Fibroblast of skin of right biceps (primary cell): ENCODE measurements around the gene RPS6KA2.
A peak's percentile ranks its signal among the peaks of the same experiment; 100 is the strongest.
"Not testable (repeated sequence)": the region's sequence is repeated elsewhere in the genome, so short reads cannot be mapped to it uniquely, and the experiment has no call there.

Experiments used
- DNase-seq: peaks from one replicate; pipeline ENCODE4 v3.0.0-alpha.2; 2013

The RPS6KA2 gene

DNA sequence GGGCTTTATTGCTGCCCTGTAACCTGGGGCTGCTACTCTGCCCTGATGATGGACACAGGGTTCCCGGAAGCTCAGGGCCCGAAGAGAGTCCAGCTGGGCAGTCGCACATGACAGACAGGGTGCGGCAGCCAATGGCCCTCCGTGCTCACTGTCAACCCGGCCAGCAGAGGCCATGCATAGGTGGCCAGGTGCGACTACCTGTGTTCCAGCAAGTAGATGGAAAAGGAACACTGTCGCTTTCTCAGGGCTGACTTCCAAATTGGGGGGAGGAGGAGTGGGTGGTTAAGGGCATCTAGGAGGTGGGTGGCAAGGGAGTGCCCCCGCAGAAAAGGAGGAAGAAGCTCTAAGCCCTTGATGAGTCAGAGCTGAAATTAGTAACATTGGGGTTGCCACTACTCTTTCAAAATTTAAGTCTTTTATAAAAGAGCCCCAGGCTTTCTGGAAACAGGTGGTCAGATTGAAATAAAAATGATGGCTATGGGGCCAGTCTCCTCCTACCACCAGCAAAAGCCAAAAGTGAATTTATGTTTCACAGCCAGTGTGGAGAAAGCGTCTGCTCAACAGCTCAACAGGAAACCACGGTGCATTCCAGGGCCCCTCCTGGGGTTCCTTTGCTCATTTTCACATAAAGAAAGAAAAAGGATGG lies 38.2 kb downstream of the RPS6KA2 start:
- peak; percentile 82 for DNase-seq

DNA sequence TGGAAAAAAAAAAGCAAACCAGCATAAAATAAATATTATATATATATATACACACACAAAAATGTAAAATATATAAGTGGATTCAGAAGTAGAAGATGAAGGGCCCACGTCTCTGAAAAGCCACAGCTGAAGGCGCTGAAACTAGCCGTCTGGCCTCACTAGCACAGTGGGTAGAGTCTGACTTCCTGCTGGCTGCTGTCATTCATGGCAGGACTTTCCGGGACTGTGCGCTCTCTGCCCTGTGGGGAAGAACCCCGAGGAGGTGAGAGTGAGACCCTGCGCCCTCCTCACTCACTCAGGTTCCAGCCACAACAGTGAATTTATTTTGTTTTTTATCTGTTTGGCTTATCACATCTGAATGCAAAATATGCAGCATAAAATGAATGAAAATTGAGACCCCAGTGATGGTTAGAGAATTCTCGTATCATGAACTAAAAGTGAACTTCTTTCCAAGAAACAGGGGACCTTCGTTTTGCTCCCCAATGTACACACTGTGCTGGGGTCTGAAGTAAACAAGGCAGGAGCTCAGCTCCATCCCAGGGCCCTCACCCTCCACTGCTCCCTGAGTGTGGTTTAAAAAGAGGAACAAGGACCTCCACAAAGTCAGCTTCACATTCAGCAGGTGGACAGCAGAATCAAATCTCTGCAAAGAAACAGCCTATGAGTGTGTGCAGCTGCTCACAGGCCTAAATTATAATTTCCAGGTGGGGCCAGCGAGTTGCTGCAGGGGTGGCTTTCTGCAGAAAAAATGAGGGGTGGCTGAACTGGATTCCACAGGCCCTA lies 39.2 kb downstream of the RPS6KA2 start:
- DNase-seq = no peak

DNA sequence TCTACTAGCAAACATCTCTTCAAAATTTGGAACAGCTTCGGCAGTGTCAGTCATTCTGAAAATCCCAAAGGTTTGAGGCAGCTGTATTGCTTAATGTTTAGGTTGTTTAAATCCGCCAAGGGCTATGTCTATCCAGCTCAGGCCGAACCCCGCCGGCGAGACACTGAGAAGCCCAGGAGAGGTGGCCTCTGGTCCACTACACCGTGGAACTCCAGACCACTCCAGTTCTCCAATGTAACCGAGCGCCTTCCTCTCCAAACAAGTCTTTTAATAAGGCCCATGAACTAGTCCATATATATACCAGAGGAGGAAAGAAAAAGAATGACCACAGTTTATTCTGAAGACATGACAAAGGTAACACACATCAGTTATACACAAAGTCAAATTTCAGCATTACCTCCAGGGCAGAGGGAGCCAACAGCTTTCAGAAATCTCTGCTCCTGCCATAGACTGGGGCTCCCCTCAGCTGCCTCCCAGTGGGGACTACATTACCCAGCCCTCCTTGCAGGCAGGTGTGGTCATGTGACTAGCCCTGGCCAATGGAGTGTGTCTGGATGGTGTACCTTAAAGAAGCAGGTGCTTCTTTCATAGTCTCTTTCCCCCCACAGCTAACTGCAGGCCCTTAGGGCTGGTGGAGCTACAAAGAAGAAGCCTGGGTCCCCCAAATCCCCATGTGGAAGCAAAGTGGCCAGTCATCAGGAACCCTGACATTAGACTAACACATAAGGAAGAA lies 40.5 kb downstream of the RPS6KA2 start, which contains the start of gene RAMACL:
TSS of gene RAMACL (minus strand) at position 255 of the 733 bp plus-strand sequence. CDS start at position 54, 201 bp downstream.
- DNase-seq = no peak

DNA sequence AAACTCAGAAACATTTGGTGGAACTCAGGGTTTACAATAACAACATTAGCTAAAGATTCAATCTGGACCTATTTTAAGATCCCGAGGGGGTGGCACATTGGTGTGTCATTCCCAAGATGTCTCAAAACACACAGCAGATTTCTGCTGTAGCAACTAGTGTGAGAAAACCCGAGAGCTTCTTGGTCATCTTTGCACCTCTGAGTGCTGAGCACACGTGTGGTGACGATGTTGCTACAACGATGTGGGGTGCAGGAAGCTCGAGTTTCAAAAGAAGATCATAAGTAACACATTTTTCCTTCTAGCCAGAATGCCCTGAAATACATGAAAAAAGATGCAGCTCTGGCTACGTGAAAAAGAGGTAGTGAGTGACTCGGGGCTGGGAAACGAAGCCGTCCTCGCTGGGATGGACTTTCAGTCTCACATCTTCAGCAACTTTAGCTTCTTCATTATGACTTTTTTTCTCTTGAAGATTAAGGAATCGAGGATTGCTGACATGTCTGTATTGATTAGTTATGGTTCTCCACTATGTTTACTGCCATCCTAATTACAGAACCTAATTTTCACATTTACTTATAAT lies 42.1 kb downstream of the RPS6KA2 start:
- peak; percentile 80 for DNase-seq

DNA sequence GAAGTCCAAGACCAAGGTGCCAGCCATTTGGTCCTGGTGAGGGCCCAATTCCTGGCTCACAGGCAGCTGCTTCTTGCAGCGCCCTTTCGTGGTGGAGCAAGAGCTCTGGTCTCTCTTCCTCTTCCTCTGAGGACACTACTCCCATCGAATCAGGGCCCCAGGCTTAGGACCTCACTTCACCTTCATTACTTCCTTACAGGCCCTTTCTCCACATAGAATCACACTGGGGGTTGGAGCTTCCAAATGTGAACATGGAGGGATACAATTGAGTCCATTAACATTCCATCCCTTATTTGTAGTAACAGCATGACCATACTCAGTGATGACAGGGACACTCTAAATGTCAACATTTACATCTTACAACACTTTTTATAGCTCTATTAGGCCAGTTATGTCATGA lies 42.9 kb downstream of the RPS6KA2 start:
- DNase-seq = peak; percentile 64

DNA sequence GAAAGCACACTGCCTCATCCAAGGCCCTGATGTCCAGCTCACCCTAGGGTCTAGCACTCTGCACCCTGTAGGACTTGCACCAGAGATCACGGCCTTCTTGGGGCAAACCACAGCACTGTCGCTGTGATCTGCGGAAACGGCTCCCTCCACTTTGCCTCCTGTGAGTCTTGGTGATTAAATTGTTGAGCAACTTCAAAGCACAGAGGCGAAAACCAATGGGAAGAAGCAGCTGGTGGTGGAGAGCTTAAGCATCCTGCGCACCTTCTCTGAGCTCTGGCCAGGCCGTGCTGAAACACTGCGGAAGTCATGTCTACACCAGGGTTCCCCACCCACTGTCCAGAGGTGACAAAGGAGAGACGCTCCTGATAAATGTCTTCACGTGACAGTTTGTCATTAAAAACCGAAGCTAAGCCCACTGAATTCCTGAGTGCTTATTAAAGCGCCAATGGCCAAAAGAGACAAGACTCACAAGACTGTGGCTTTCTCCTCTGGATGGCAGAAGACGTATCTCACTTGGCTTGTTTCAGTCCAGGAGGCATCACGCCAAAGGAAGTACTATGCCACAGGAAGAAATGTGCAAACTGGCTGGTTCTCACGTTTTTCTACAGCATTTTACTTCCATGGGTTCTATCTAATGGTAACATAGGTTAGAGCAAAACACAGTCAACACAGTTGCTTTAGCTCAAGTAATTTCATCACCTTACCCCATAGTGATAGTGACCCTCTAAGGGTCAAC lies 43.7 kb downstream of the RPS6KA2 start:
- no peak for DNase-seq

DNA sequence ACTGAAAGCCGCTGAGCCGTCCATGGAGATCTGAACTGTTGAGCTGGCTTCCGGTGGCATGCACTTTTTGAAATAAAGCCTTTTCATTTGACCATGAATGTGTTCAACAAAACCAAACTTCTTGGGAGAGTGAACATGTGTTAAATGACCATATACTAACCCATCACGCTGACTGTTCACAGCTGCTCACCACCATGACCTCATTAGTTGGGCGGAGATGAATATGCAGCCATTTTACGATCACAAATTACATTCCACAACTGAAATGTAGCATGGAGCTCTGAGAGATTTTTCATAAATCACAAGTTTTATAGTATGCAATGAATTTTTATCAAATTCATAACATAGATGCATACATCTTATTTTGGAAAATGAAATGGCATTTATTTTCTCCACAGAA lies 44.8 kb downstream of the RPS6KA2 start:
- DNase-seq = peak; percentile 67

DNA sequence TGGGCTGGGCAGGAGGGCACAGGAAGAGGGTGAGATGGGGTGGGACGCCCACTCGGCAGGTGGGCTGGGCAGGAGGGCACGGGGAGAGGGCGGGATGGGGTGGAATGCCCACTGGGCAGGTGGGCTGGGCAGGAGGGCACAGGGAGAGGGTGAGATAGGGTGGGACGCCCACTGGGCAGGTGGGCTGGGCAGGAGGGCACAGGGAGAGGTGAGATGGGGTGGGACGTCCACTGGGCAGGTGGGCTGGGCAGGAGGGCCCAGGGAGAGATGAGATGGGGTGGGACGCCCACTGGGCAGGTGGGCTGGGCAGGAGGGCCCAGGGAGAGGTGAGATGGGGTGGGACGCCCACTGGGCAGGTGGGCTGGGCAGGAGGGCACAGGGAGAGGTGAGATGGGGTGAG lies 45.2 kb downstream of the RPS6KA2 start:
- not testable (repeated sequence) for DNase-seq

DNA sequence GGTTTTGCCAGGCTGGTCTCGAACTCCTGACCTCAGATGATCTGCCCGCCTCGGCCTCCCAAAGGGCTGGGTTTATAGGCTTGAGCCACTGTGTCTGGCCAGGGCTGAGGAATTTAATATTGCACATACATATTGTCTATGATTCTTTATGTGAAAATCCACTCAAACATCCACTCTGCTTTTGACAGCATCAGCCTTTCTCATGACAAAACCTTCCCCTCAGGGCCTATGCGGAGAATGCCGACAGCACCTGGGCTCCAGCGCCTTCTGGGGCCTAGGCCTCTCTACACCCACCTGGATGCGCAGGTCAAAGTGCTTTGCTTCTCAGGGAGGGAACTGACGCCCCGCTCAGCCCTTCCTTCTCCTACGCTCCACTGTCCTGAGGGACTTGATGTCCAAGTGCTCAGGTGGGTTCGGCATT lies 46.0 kb downstream of the RPS6KA2 start:
- DNase-seq = no peak

DNA sequence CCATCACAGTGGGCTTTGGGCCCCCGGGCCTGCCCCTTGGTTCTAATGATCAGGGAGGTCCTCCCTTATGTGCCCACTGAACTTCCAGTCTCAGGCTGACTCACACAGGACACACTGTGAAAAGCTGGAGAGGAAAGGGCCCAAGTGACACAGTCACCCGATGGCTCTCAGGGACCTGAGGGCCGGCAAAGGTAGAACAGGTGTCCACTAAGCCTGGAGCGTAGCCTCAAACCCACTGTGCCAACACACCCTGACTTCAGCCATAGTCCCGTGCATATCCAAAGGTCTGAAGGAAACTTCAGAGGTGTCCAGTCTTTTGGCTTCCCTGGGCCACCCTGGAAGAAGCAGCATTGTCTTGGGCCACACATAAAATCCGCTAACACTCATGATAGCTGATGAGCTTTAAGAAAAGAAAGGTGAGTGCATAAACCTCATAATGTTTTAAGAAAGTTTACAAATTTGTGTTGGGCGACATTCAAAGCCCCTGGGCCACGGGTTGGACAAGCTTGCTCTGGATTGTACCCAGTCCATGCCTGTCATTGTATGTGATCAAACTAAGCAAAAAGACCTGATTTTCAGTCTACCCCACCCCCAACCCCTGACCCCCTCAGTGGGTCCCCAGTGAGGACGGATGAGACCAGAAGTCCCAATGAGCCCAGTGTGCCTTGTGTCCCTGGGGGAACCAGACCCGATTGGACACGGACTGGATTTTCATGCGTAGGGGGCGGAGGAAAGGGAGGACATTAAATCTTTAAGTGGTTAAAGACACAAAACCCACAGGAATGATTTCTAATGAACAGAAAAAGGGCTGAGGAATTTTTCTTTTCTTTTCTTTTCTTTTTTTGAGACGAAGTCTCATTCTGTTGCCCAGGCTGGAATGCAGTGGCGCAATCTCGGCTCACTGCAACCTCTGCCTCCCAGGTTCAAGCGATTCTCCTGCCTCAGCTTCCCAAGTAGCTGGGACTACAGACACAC lies 46.7 kb downstream of the RPS6KA2 start:
- peak; percentile 67 for DNase-seq

DNA sequence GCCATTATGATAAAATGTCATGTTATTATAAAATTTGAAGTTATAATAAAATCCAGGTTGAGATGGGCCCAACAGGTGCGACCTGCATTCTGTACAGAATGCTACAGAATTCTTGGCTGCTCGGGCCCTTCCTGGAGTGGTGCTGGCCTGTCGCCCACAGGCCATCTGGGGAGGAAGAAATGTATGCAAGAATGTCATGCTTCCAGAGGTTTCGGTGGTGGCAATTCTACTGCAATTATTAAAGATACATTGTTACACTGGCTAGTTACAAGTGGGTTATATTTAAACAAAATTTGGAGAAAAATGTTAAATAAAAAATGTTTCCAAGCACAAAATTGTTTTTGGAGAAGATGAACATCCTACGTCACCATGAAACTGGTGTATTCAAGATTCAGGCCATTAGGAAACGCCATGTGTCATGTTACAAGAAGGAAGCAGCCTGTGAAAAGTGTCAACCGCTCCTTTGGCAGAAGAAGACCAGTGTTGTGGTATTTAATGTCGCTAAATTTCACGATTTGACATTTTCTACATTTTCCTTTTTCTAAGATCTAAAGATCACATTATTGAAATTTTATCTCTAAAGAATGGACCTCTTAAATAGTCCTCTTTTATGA lies 47.7 kb downstream of the RPS6KA2 start:
- no peak for DNase-seq

DNA sequence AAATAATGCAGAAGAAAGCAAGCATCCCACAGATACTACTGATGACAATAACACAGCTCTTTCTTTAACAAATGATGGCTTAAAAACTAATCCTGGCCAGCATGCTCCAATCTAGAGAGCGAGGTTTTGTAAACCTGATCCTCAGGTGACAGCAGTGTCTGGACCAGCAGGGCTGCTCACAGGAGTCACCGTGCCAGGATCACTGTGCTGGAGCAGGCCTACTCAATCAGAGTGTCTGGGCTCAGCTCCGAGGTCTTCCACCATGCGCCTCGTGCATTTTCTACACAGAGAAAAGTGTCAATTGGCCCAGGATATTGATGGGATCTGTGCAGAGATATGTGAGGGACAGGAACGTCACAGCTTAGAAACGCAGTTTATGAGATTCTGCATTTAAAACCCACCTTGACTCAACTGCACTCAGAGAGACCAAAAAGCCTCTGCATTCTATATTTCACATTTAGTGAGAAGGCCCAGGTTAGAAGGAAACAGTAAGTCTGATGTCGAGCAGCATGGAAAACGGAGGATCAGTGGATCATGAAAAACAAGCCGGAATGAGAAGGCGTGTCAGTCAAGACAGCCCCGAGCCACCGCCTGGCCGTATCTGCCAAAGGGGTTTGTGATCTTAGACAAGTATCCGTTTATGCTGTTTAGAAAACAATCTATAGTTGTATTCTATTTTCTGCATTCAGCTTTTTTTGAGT lies 48.4 kb downstream of the RPS6KA2 start:
- no peak for DNase-seq

DNA sequence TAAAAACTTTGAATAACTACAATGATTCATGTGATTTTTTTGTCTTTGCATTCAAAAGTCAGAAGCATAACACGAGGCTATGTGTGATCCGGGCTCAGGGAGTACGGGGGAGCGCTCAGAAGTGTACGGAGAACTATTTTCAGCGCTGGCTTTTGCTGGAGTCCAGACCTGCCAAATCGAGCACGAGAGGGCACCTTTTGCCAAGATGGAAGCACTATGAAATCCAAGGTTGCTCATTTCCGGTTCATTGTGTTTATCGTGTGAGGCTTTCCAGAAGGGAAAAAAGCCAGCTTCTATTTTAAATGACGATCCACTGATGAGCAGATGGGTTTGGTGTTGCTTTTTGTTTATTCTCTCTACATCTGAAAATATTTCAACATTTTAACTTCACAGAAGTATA lies 51.8 kb downstream of the RPS6KA2 start:
- no peak for DNase-seq

DNA sequence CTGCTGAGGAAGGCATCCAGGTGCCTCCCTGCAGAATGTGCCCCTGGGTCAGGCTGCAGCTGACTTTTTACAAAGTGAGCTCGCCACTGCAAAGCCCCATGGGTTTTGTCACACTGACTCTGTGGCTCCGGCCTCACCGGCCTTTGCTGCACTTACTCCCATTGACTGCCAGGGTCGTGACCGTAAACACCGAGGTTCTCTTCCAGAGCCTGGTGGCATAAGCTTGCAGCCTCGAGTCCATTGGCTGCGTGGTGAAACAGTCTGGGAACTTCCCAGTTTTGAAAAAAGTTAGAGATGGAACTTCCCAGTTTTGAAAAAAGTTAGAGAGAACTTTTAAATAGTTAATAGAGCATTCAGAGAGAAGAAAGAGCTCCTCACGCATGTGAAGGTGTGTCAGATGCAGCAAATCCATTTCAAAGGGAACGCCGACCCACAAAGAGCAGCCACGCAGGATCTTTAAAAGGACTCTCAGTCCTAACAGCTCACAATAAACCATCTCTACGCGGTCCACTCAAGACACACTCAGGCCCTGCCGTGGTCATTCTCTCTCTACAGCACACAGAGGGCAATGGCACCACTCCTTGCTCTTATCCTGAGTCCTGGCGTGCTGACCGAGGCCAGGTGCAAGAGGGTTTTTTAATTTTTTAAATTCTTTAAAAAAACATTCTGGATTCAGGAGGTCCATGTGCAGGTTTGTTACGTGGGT lies 53.4 kb downstream of the RPS6KA2 start:
- DNase-seq = no peak

DNA sequence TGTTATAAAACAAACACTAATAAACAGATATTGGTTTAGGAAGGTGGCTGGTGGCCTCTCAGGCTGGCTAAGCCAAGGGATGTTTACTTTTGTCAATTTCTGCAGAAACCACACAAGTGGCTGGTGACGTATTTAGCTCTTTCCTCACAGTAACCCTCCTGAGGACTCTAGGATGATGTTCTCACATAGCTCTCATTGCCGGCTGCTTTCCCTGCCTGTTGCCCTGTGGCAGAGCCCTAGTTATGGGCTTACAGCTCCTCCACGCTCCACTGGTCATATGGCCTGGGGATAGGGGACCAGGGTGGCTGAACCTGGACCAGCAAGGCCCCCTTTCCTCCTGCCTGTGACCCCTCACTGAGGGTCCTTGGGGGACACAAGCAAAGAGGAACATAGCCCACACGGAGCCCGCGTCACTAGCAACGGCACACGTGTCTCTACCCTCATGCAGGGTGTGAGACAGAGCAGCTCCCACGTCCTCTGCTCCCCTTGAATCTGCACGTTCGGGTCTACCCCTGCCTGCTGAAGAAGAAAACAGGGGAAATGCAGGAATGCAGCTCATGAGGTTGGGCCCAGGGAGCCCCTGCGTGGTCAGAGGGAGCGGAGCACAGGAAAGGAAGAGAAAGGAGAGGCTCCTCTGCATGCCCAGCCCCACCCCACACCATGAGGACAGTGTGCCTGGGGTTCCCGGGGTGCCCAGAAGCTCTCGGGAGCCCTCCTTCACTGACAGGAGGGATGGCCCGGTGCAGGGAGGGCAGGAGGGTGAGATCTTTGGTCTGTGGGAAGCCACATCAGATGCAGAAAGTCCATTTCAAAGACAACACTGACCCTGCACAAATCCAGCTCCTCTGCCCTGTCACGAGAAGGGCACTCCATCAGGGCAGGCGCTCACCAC lies 54.4 kb downstream of the RPS6KA2 start:
- peak; percentile 44 for DNase-seq

DNA sequence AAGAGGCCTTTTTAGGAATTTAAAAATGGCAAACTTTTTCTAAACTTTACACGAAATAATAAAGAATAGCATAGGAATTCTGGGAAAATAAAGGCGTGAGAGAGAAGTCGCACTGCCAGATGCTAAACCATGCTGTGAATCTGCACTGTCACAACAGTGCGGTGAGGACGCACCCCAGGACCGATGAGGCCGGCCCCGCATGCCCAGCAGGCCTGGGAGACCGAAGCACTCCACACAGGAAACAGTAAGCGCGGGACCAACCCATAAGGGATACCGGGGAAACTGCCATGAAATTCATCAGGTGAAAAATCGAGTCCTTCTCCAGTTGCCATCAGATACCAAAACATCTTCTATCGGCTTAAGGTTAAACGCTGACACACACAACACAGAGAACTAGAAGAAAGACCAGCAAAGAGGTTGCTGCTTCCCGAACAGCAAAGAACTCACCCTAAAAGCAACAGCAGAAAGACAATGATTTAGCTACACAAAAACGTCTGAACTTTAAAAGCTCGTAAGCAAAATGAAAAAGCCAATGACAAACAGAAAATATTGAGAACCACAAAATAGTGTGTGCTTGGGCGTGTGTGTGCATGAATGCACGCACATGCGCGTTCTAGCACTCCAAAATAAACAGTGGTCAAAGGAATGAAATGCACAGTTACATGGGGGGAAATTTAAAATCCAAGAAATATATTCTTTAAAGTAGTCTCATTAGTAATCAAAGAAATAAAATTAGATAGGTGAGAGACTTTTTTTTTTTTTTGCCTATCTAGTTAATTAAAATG lies 55.9 kb downstream of the RPS6KA2 start:
- DNase-seq = no peak

DNA sequence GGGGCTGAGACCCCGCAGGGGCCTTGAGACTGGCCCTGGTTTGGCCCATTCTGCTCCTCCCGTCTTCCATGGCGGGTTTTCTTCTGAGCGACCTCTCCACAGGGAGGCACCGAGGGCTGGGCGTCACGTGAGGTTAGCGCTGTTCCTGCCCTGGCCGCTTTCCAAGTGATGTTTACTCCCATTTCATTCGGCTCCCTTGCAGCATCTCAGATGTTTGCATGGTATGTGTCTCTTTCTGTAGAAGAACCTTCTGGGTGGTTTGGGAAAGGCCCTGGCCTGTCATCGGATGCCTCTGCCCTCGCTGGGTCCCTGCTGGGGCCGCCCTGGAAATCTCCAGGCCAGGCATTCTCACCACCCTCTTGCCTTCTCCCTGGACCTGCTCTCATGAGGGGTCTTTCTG lies 57.8 kb downstream of the RPS6KA2 start:
- no peak for DNase-seq

DNA sequence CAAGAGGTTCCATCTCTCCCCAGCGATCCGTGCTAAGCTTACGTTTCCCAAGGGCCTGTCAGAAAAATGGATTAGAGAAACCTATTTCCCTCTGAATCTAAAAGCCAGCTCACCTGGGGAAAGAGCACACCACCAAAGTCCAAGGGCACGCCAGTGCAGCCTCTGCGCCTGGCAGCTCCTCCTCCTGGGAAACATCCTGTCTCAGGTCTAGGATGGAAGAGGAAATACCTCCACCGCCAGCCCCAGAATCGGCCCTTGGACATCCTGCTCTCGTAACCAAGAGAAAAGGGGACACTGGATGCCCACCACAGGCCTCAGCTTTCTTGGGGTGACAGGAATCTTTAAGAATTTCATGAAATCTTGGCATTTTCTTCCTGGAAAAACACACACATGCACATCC lies 59.2 kb downstream of the RPS6KA2 start:
- no peak for DNase-seq
